Measurements from ENCODE around the gene SNCAIP. TPM values are rescaled to one million over a fixed set of nuclear protein-coding genes. Genes with fewer than 3 reads are reported as not detected.

Gene SNCAIP
- total RNA-seq, 1 experiment from 2014 or later = 3.0 TPM

- no peaks in the 10 kb centered on the region for H3K79me2 ChIP-seq (ENCODE audit: insufficient read depth, low read length)
- no peak overlapping the region for H4K91ac ChIP-seq (ENCODE audit: insufficient read length, low read depth, low read length)
- no peak overlapping the region for H2BK20ac ChIP-seq (ENCODE audit: low read depth, low read length, poor library complexity, severe bottlenecking)
- WGBS (ENCODE audit: extremely low coverage, insufficient read length, low lambda C conversion rate) = no CpG with 5 or more reads among the region's 2 CpGs
- no peaks in the 10 kb centered on the region for H3K23me2 ChIP-seq (ENCODE audit: insufficient read length, low read depth, low read length, poor library complexity, severe bottlenecking)
- no peak overlapping the region for H3K23ac ChIP-seq (ENCODE audit: insufficient read length, low read depth, low read length)
- H3K4me2 ChIP-seq (ENCODE audit: insufficient read depth, insufficient read length, low read length) = no peak overlapping the region
- H4K5ac ChIP-seq (ENCODE audit: insufficient read length, low read depth, low read length) = no peak overlapping the region
- H2BK15ac ChIP-seq (ENCODE audit: low read depth, low read length) = no peak overlapping the region
- Mint-ChIP-seq H3K27me3 (ENCODE audit: low read depth) (no peaks in the 10 kb centered on the region), H3K36me3 (ENCODE audit: insufficient read depth in 1 of 3, low read depth in 3 of 3) (no peaks in the 10 kb centered on the region), H3K9me3 (no peaks in the 10 kb centered on the region), H3K4me3 (no peak overlapping the region), H3K27ac (no peak overlapping the region), H3K4me1 (peaks cover 15 to 17% of the 10 kb centered on the region in 2 experiments)
- H3K27me3 ChIP-seq (ENCODE audit: insufficient read depth, low read length) = no peaks in the 10 kb centered on the region
- no peak overlapping the region for H3K18ac ChIP-seq (ENCODE audit: insufficient read length, low read depth, low read length)
- H3K4me1 ChIP-seq (ENCODE audit: insufficient read depth, low read length) = peaks cover 5% of the 10 kb centered on the region; the same call in 1 of the 2 replicates
- H2BK120ac ChIP-seq (ENCODE audit: low read depth, low read length, poor library complexity, severe bottlenecking) = no peak overlapping the region
- H3K14ac ChIP-seq (ENCODE audit: insufficient read depth, low read length) = no peak overlapping the region
- no peaks in the 10 kb centered on the region for H4K20me1 ChIP-seq (ENCODE audit: control insufficient read depth, insufficient read depth, insufficient read length)
- H3T11ph ChIP-seq (ENCODE audit: low read length) = no peak overlapping the region
- H3K79me1 ChIP-seq (ENCODE audit: insufficient read depth, low read depth, low read length, poor library complexity, severe bottlenecking) = no peaks in the 10 kb centered on the region
- DNase-seq = no peak
- H3K9ac ChIP-seq (ENCODE audit: extremely low read depth, insufficient read length, low read length) = no peak overlapping the region
- no peak overlapping the region for H2AFZ ChIP-seq (ENCODE audit: low read length)
- no peak overlapping the region for H3K56ac ChIP-seq (ENCODE audit: insufficient read length, low read depth, low read length)
- TF ChIP-seq CTCF (conservative IDR thresholded peaks at IDR 0.05) = no peak
- no peak overlapping the region for H3K4ac ChIP-seq (ENCODE audit: low read depth, low read length)
- no peak overlapping the region for H4K8ac ChIP-seq (replicated peaks; ENCODE audit: insufficient read length, low read depth, low read length)
- H2BK12ac ChIP-seq (ENCODE audit: insufficient read length, low read depth, low read length) = no peak overlapping the region
- no peak overlapping the region for H2AK5ac ChIP-seq (ENCODE audit: insufficient read length, low read length)
- no peaks in the 10 kb centered on the region for H3K9me3 ChIP-seq (ENCODE audit: control insufficient read depth, low read depth, low read length)
- H2BK5ac ChIP-seq (ENCODE audit: insufficient read length, low read length) = no peak overlapping the region
- H3K27ac ChIP-seq (ENCODE audit: insufficient read length, low read depth, low read length) = no peak overlapping the region
Observed at GRCh38 chr5:122392824-122393223, 80.8 kb downstream of the SNCAIP start.
